ENCODE results near the gene CBFA2T3.

CBFA2T3 gene

GRCh38 chr16:88837806-88838205 lies 139.2 kb downstream of the CBFA2T3 start:
- no peak for DNase-seq (ENCODE audit: low read depth in 1 of 2, low spot score in 1 of 2)
- Histone ChIP-seq H3K4me3 (replicated peaks; ENCODE audit: insufficient read depth, low read length) (no peak overlapping the region), H3K27me3 (ENCODE audit: insufficient read depth, poor library complexity, severe bottlenecking) (no peaks in the 10 kb centered on the region), H3K27ac (replicated peaks) (no peak overlapping the region)
- TF ChIP-seq POLR2AphosphoS5 (IDR thresholded peaks at IDR 0.05; ENCODE audit: low read depth) (no peak), CTCF (IDR thresholded peaks at IDR 0.05; ENCODE audit: insufficient read depth, low read length) (no peak), REST (IDR thresholded peaks at IDR 0.05; ENCODE audit: insufficient replicate concordance, low read depth) (no peak), GABPA (IDR thresholded peaks at IDR 0.05; ENCODE audit: low read depth) (no peak), SPI1 (IDR thresholded peaks at IDR 0.05; ENCODE audit: borderline replicate concordance, low read depth) (no peak)

- no peaks in the 10 kb centered on the region for H3K27me3 ChIP-seq (ENCODE audit: insufficient read depth, poor library complexity, severe bottlenecking)
- no peak overlapping the region for H3K27ac ChIP-seq (replicated peaks)
- TF ChIP-seq CTCF (IDR thresholded peaks at IDR 0.05; ENCODE audit: insufficient read depth, low read length), result no peak
- no peak for TF ChIP-seq REST (IDR thresholded peaks at IDR 0.05; ENCODE audit: insufficient replicate concordance, low read depth)
- TF ChIP-seq GABPA (IDR thresholded peaks at IDR 0.05; ENCODE audit: low read depth), result no peak
- TF ChIP-seq POLR2AphosphoS5 (IDR thresholded peaks at IDR 0.05; ENCODE audit: low read depth), result no peak
- no peak for TF ChIP-seq SPI1 (IDR thresholded peaks at IDR 0.05; ENCODE audit: borderline replicate concordance, low read depth)
Measured at GRCh38 chr16:88836791-88837190, 140.2 kb downstream of the CBFA2T3 start.

GRCh38 chr16:88835818-88836217 lies 141.2 kb downstream of the CBFA2T3 start:
- TF ChIP-seq SPI1 (IDR thresholded peaks at IDR 0.05; ENCODE audit: borderline replicate concordance, low read depth), result no peak
- no peak for TF ChIP-seq POLR2AphosphoS5 (IDR thresholded peaks at IDR 0.05; ENCODE audit: low read depth)
- no peak for TF ChIP-seq GABPA (IDR thresholded peaks at IDR 0.05; ENCODE audit: low read depth)
- TF ChIP-seq REST (IDR thresholded peaks at IDR 0.05; ENCODE audit: insufficient replicate concordance, low read depth), result no peak
- TF ChIP-seq CTCF (IDR thresholded peaks at IDR 0.05; ENCODE audit: insufficient read depth, low read length), result no peak
- Histone ChIP-seq H3K27ac (replicated peaks) (no peak overlapping the region), H3K4me3 (replicated peaks; ENCODE audit: insufficient read depth, low read length) (no peak overlapping the region), H3K27me3 (ENCODE audit: insufficient read depth, poor library complexity, severe bottlenecking) (no peaks in the 10 kb centered on the region)
- DNase-seq (ENCODE audit: low read depth in 1 of 2, low spot score in 1 of 2), result no peak

More at GRCh38 chr16:88836791-88837190, 140.2 kb downstream of the CBFA2T3 start:
- no peak overlapping the region for H3K4me3 ChIP-seq (replicated peaks; ENCODE audit: insufficient read depth, low read length)
- DNase-seq (ENCODE audit: low read depth in 1 of 2, low spot score in 1 of 2), result no peak

Measured in HL-60 (cell line).